Cardiac muscle cell (in vitro differentiated cells and primary cell): ENCODE results near the gene OPN1SW. TPM values are rescaled to one million over a fixed set of nuclear protein-coding genes. Genes with fewer than 3 reads are reported as not detected.

Source experiments
- DNase-seq, 2 donors: peaks; one replicate each; pipeline versions ENCODE4 v3.0.0 to v3.0.0-alpha.2; 2010 to 2017; ENCODE audit warnings: low read depth in 1 of 2, low spot score in 1 of 2
- H3K27ac ChIP-seq: fragments of 200-600 bp; sonication (generic); 2 replicates; pipeline ENCODE4 v1.5.1; 2016
- H3K27me3 ChIP-seq: fragments of 200-600 bp; sonication (generic); 2 replicates; pipeline ENCODE4 v1.6.0; 2016; ENCODE audit warnings: control low read depth
- H3K36me3 ChIP-seq: fragments of 200-600 bp; sonication (generic); 2 replicates; pipeline ENCODE4 v1.5.1; 2016; ENCODE audit warnings: control low read depth
- H3K4me1 ChIP-seq: fragments of 200-600 bp; sonication (generic); 2 replicates; pipeline ENCODE4 v1.8.1; 2017; ENCODE audit warnings: low read depth, mild to moderate bottlenecking, mixed run types
- H3K4me3 ChIP-seq: fragments of 200-600 bp; sonication (generic); 2 replicates; pipeline ENCODE4 v1.5.1; 2016; ENCODE audit warnings: mild to moderate bottlenecking
- H3K9me3 ChIP-seq: fragments of 200-600 bp; sonication (generic); 2 replicates; pipeline ENCODE4 v1.5.1; 2017; ENCODE audit warnings: low read depth, mild to moderate bottlenecking, control low read depth
- polyA plus RNA-seq: library from polyadenylated mRNA; unstranded; fragments of >200 nt; fragmentation: Nextera tagmentation; extraction: Ambion mirVana; gene quantifications from 2 replicates; pipeline ENCODE4 v1.2.1, GENCODE V29; 2016
- total RNA-seq: library from RNA; depleted of rRNA; stranded (reverse); fragments of >200 nt; gene quantifications from 2 replicates; pipeline ENCODE4 v1.2.3, GENCODE V29; 2016
- TF ChIP-seq, protein P1 (sequence below): IDR thresholded peaks from 2 replicates; pipeline ENCODE4 v1.5.1; 2012; ENCODE audit warnings: low read depth, mild to moderate bottlenecking, low read length

The OPN1SW gene
- total and polyA plus RNA-seq, 2 experiments from 2014 or later: 2.1 TPM; not detected in 1

DNA sequence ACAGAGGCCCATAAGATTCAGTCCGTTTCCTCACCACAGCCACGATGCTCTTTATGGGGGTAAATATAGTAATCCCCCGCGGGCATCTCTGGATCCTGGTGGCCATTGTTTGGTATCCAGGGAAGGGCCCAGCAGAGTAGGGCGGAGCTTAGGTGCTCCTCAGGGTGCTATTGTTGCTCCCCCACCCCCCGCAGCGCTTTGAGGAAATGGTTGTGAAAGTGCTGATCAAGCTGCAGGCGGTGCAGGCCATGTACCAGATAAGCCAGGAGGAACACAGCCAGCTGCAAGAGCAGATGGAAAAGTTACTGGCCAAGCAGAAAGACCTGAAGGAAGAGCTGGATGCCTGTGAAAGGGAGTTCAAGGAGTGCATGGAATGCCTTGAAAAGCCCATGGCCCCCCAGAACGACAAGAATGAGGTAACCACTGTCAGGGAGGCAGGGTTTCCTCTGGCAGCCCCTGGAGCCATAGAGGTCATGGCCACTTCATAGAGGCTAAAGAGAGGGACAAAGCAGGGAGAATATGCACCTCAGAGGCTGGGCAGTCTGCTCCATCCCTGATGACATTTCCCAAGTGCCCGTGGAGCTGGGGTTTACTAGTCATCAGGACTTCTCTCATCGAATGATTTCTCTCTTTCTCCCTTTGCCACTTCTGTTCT is 37.0 kb upstream of the OPN1SW start:
- no peaks in the 10 kb centered on the region for H3K9me3 ChIP-seq
- H3K4me3 ChIP-seq: no peak overlapping the region
- TF ChIP-seq, protein P1, sequence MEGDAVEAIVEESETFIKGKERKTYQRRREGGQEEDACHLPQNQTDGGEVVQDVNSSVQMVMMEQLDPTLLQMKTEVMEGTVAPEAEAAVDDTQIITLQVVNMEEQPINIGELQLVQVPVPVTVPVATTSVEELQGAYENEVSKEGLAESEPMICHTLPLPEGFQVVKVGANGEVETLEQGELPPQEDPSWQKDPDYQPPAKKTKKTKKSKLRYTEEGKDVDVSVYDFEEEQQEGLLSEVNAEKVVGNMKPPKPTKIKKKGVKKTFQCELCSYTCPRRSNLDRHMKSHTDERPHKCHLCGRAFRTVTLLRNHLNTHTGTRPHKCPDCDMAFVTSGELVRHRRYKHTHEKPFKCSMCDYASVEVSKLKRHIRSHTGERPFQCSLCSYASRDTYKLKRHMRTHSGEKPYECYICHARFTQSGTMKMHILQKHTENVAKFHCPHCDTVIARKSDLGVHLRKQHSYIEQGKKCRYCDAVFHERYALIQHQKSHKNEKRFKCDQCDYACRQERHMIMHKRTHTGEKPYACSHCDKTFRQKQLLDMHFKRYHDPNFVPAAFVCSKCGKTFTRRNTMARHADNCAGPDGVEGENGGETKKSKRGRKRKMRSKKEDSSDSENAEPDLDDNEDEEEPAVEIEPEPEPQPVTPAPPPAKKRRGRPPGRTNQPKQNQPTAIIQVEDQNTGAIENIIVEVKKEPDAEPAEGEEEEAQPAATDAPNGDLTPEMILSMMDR: no peak
- H3K27ac ChIP-seq: no peak overlapping the region
- H3K4me1 ChIP-seq: peaks cover 15% of the 10 kb centered on the region
- no peaks in the 10 kb centered on the region for H3K36me3 ChIP-seq
- DNase-seq: peak in 1 of 2 donors; percentile 92
- no peaks in the 10 kb centered on the region for H3K27me3 ChIP-seq

DNA sequence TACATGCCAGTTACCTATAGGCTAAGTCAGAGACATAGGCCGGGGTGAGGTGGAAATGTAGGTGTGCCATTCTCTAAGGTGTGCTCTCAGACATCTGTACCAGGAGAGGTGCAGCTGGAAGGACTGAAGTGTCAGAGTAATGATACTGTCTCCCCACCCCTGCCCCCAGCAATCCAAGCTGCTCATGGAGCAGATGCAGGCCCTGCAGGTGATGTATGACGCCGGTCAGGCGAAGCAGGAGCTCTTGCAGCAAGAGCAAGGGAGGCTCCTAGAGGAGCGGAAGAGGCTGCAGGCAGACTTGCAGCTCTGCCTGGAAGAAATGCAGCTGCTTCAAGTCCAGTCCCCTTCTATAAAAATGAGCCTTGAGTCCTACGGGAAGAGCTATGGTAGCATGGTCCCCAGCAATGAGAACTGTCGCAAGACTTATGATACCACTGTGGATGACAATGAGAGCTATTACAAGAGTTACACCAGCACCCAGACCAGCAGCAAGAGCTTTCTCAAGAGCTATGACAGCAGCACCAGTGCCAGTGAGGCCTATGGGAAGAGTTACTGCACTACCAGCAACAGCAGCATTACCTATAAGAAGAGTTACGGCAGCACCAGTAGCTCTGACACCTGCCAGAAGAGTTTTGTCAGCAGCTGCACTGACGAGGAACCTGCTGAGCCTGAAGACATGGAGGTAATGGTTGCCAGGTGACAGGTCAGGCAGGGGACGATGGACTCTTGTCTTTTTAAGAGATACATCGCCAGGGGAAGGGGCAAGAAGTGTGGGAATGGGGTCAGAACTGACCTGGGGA is 36.2 kb upstream of the OPN1SW start:
- no peak for DNase-seq
- Histone ChIP-seq H3K9me3 (no peaks in the 10 kb centered on the region), H3K4me1 (peaks cover 15% of the 10 kb centered on the region), H3K27me3 (no peaks in the 10 kb centered on the region), H3K27ac (no peak overlapping the region), H3K4me3 (no peak overlapping the region), H3K36me3 (no peaks in the 10 kb centered on the region)
- TF ChIP-seq, protein P1: no peak

DNA sequence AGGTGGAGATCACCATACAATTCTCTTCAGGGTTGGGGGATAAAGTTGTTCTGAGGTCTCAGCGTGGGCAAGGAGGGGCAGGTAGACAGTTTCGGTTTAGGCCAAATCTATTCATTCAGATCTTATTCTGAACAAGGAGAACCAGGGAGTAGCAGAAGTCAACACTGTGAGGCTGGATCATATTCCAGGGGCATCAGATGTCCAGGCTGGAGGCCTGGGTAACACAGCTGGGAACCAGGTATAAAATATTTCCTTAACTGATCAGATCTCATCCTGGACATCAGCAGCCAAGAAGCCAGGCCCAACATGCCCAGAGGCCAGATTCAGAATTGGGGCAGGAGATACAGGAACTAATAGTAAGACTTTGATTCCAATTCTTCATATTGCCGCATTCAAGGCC is 35.4 kb upstream of the OPN1SW start:
- DNase-seq: no peak
- TF ChIP-seq, protein P1: no peak
- no peak overlapping the region for H3K27ac ChIP-seq
- H3K4me3 ChIP-seq: no peak overlapping the region
- peaks cover 3% of the 10 kb centered on the region for H3K36me3 ChIP-seq
- H3K27me3 ChIP-seq: no peaks in the 10 kb centered on the region
- no peaks in the 10 kb centered on the region for H3K9me3 ChIP-seq
- peaks cover 15% of the 10 kb centered on the region for H3K4me1 ChIP-seq

DNA sequence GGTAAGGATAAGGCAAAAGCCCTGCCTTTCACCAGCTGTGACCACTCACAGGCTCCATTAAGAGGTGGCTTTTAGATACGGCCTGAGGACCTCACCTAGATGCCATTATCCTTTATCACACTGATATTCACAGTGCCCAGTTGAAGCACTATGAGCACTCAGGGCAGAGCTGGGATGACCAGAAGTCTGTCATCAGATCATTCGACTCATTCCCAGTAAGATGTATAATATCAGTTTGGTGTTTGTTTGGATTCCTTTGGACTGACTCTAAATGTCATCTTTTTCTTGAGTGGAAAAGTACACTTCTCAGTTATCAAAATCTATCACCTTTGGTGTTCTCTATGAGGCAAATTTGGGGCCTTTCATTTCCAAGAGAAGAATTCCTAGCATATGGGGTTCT is 34.9 kb upstream of the OPN1SW start:
- DNase-seq: no peak
- H3K4me1 ChIP-seq: peaks cover 15% of the 10 kb centered on the region
- no peak overlapping the region for H3K27ac ChIP-seq
- no peaks in the 10 kb centered on the region for H3K9me3 ChIP-seq
- peaks cover 4% of the 10 kb centered on the region for H3K36me3 ChIP-seq
- TF ChIP-seq, protein P1: no peak
- H3K27me3 ChIP-seq: no peaks in the 10 kb centered on the region
- no peak overlapping the region for H3K4me3 ChIP-seq

DNA sequence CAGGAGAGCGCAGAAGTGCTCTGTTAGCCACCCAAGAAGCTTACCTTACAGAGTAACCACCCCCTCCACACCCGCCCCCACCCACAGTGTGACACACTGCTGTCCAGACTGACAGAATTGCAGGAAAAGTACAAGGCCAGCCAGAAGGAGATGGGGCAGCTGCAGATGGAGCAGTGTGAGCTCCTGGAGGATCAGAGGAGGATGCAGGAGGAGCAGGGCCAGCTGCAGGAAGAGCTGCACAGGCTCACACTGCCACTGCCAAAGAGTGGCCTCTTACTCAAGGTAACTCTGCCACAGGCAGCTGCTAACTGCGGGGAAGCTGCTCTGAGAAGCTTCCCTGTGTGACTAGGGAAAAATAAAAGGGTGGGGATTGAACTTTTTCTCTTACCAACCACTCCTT is 33.8 kb upstream of the OPN1SW start:
- no peak overlapping the region for H3K27ac ChIP-seq

More for the DNA sequence above, 33.8 kb upstream of the OPN1SW start:
- Histone ChIP-seq H3K4me1 (peaks cover 9% of the 10 kb centered on the region), H3K36me3 (peaks cover 4% of the 10 kb centered on the region), H3K9me3 (no peaks in the 10 kb centered on the region), H3K27me3 (no peaks in the 10 kb centered on the region), H3K4me3 (no peak overlapping the region)
- DNase-seq: no peak
- TF ChIP-seq, protein P1: no peak
